GM18502 (cell line): Measurements from ENCODE around the gene NTN1.

Experiments
- ATAC-seq: cut with Tn5 transposase; IDR thresholded peaks from one replicate; pipeline ENCODE4 v1.9.1; 2021; ENCODE audit warnings: mild to moderate bottlenecking; ENCODE audit not compliant: unreplicated experiment, poor library complexity

The NTN1 gene

GRCh38 chr17:9209347-9209746, 188.0 kb downstream of the NTN1 start:
- no peak for ATAC-seq

GRCh38 chr17:9209781-9210370, 188.6 kb downstream of the NTN1 start:
- no peak for ATAC-seq

- ATAC-seq, result no peak
Observed at GRCh38 chr17:9211133-9211765, 189.9 kb downstream of the NTN1 start.

- no peak for ATAC-seq
Observed at GRCh38 chr17:9212376-9213302, 191.3 kb downstream of the NTN1 start.

- no peak for ATAC-seq
Observed at GRCh38 chr17:9213303-9213640, 192.0 kb downstream of the NTN1 start.

- no peak for ATAC-seq
Observed at GRCh38 chr17:9215465-9215864, 194.2 kb downstream of the NTN1 start.

- ATAC-seq, result no peak
Observed at GRCh38 chr17:9217151-9218056, 196.1 kb downstream of the NTN1 start.

- ATAC-seq, result no peak
Observed at GRCh38 chr17:9218064-9218635, 196.8 kb downstream of the NTN1 start.

GRCh38 chr17:9218911-9219310, 197.6 kb downstream of the NTN1 start:
- ATAC-seq, result no peak

- no peak for ATAC-seq
Observed at GRCh38 chr17:9219631-9220397, 198.5 kb downstream of the NTN1 start.

- ATAC-seq, result no peak
Observed at GRCh38 chr17:9220398-9221146, 199.3 kb downstream of the NTN1 start.

- ATAC-seq, result no peak
Observed at GRCh38 chr17:9221147-9221921, 200.0 kb downstream of the NTN1 start.

GRCh38 chr17:9221922-9222180, 200.5 kb downstream of the NTN1 start:
- no peak for ATAC-seq

- ATAC-seq, result no peak
Observed at GRCh38 chr17:9223531-9223930, 202.2 kb downstream of the NTN1 start.

GRCh38 chr17:9224485-9224884, 203.2 kb downstream of the NTN1 start:
- ATAC-seq, result no peak

- ATAC-seq, result no peak
Observed at GRCh38 chr17:9225305-9226101, 204.2 kb downstream of the NTN1 start.

- ATAC-seq, result no peak
Observed at GRCh38 chr17:9226130-9226793, 205.0 kb downstream of the NTN1 start.
